Erythroblast (primary cell): Measurements from ENCODE around the gene TMPO.

Experiments
- GATA1 ChIP-seq: IDR thresholded peaks from 2 replicates; pipeline ENCODE4 v1.6.1; 2011; ENCODE audit warnings: low read depth, mild to moderate bottlenecking, control low read depth, low read length, moderate library complexity
- POLR2A ChIP-seq: IDR thresholded peaks from 2 replicates; pipeline ENCODE4 v1.6.1; 2011; ENCODE audit warnings: mild to moderate bottlenecking, low read length

- no peak for TF ChIP-seq POLR2A
- TF ChIP-seq GATA1 = no peak
Observed at GRCh38 chr12:98483621-98484503, 31.5 kb upstream of the TMPO start.
